Right lobe of liver (tissue), 4 donors: ENCODE measurements around the gene ZNF444.

Experiments
- CTCF ChIP-seq, 4 donors: fragments of 200-600 bp in 3 of 4; fragments of 450-650 bp in 1 of 4; IDR thresholded peaks; one replicate each; pipeline versions ENCODE4 v1.5.1 to v1.8.0; 2016 to 2022; ENCODE audit warnings: antibody characterized with exemption in 4 of 4, mild to moderate bottlenecking in 2 of 4
- POLR2A ChIP-seq: fragments of 450-650 bp; IDR thresholded peaks from one replicate; pipeline ENCODE4 v1.6.1; 2017; ENCODE audit warnings: antibody characterized with exemption, mild to moderate bottlenecking
- donor health status: DM: no; HTN: no; CAD: no.
- donor health status: DM: no; HTN: no; CAD: no.
- donor health status: DM: no; HTN: yes; CAD: no.

- TF ChIP-seq CTCF (IDR thresholded peaks at IDR 0.05) (no peak), POLR2A (no peak)
Observed at GRCh38 chr19:56106397-56106849, 34.7 kb upstream of the ZNF444 start.
